HEK293T (cell line): ENCODE data around the gene SLC25A52.

ENCODE experiments used
- BHLHE40 ChIP-seq: fragments of 450-650 bp; IDR thresholded peaks from 2 replicates; pipeline ENCODE4 v1.6.1; 2016; ENCODE audit warnings: mild to moderate bottlenecking, moderate library complexity, borderline replicate concordance
- ELF4 ChIP-seq: fragments of 450-650 bp; IDR thresholded peaks from 2 replicates; pipeline ENCODE4 v1.6.1; 2017; ENCODE audit warnings: antibody characterized with exemption
- FOXA1 ChIP-seq: fragments of 450-650 bp; IDR thresholded peaks from 2 replicates; pipeline ENCODE4 v1.6.1; 2016; ENCODE audit warnings: mild to moderate bottlenecking
- L3MBTL2 ChIP-seq: fragments of 450-650 bp; conservative IDR thresholded peaks from 2 replicates; pipeline ENCODE4 v1.6.1; 2016; ENCODE audit warnings: mild to moderate bottlenecking
- NFRKB ChIP-seq: fragments of 450-650 bp; IDR thresholded peaks from 2 replicates; pipeline ENCODE4 v1.6.1; 2016; ENCODE audit warnings: mild to moderate bottlenecking, moderate library complexity
- SP1 ChIP-seq: fragments of 450-650 bp; IDR thresholded peaks from 2 replicates; pipeline ENCODE4 v1.6.1; 2017
- SUZ12 ChIP-seq: fragments of 450-650 bp; IDR thresholded peaks from 2 replicates; pipeline ENCODE4 v1.6.1; 2016; ENCODE audit warnings: mild to moderate bottlenecking
- TF ChIP-seq, protein P1 (sequence below): fragments of 450-650 bp; IDR thresholded peaks from 2 replicates; pipeline ENCODE4 v1.6.1; 2016

GRCh38 chr18:31731628-31732027 is 29.1 kb downstream of the SLC25A52 start:
- TF ChIP-seq ELF4: no peak
- TF ChIP-seq NFRKB: no peak
- no peak for TF ChIP-seq FOXA1
- TF ChIP-seq, protein P1, sequence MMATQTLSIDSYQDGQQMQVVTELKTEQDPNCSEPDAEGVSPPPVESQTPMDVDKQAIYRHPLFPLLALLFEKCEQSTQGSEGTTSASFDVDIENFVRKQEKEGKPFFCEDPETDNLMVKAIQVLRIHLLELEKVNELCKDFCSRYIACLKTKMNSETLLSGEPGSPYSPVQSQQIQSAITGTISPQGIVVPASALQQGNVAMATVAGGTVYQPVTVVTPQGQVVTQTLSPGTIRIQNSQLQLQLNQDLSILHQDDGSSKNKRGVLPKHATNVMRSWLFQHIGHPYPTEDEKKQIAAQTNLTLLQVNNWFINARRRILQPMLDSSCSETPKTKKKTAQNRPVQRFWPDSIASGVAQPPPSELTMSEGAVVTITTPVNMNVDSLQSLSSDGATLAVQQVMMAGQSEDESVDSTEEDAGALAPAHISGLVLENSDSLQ: no peak
- TF ChIP-seq SP1: no peak
- no peak for TF ChIP-seq SUZ12
- no peak for TF ChIP-seq BHLHE40
- TF ChIP-seq L3MBTL2: no peak
